GM20000 (cell line): ENCODE measurements around the gene DTNBP1.

Source experiments
- DNase-seq: peaks from one replicate; pipeline ENCODE4 v3.0.0; 2012; ENCODE audit warnings: low spot score
- CTCF ChIP-seq: IDR thresholded peaks from 2 replicates; pipeline ENCODE4 v1.5.1; 2012; ENCODE audit warnings: mild to moderate bottlenecking, control low read depth; ENCODE audit errors: extremely low read depth, missing control alignments

The DTNBP1 gene

GRCh38 chr6:15500901-15501825 lies 161.7 kb downstream of the DTNBP1 start:
- no peak for TF ChIP-seq CTCF
- no peak for DNase-seq

- DNase-seq: no peak
- no peak for TF ChIP-seq CTCF
Measured at GRCh38 chr6:15500078-15500740, 162.6 kb downstream of the DTNBP1 start.

- TF ChIP-seq CTCF: no peak
- DNase-seq: no peak
Measured at GRCh38 chr6:15499591-15499990, 163.2 kb downstream of the DTNBP1 start.

- TF ChIP-seq CTCF: no peak
Measured at GRCh38 chr6:15499125-15499524, 163.7 kb downstream of the DTNBP1 start.

GRCh38 chr6:15498640-15499039 lies 164.2 kb downstream of the DTNBP1 start:
- TF ChIP-seq CTCF: no peak
- no peak for DNase-seq

More at GRCh38 chr6:15499125-15499524, 163.7 kb downstream of the DTNBP1 start:
- no peak for DNase-seq

- TF ChIP-seq CTCF: no peak
- DNase-seq: no peak
Measured at GRCh38 chr6:15496345-15497131, 166.3 kb downstream of the DTNBP1 start.
